ENCODE measurements around the gene OR2G3. TPM values are rescaled to one million over a fixed set of nuclear protein-coding genes. Genes with fewer than 3 reads are reported as not detected.

The OR2G3 gene
- total RNA-seq, 3 donors from 2014 or later = not detected

DNA sequence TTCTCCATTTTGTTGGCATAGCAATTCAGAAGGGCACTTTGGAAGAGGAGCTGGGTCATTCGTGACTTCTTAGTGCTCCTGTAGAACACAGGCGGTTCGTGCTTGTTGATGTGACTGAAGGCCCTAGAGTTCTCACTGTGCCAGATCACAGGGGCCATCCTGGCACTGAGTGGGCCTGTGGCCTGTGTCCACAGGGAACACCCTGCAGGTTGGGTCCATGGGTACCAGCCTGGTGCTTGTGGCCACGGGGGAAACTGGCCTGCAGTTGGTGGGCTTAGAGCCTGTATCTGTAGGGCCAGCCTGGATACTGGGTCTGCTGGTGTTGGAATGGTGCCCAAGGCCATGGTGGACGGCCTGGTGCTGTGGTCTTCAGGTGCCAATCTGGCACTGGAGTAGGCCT lies 9.2 kb downstream of the OR2G3 start:
- DNase-seq (ENCODE audit: low spot score in 2 of 2) = no peak
- intact Hi-C loops (cut with DNase I; ENCODE audit: low total_unique reads) = no loop called here
- Histone ChIP-seq H3K36me3 (no peaks in the 10 kb centered on the region), H3K27ac (no peak overlapping the region), H3K4me3 (no peak overlapping the region), H3K27me3 (no peaks in the 10 kb centered on the region), H3K9me3 (no peaks in the 10 kb centered on the region), H3K4me1 (no peaks in the 10 kb centered on the region)
- TF ChIP-seq POLR2AphosphoS5 (IDR thresholded peaks at IDR 0.05) = no peak

DNA sequence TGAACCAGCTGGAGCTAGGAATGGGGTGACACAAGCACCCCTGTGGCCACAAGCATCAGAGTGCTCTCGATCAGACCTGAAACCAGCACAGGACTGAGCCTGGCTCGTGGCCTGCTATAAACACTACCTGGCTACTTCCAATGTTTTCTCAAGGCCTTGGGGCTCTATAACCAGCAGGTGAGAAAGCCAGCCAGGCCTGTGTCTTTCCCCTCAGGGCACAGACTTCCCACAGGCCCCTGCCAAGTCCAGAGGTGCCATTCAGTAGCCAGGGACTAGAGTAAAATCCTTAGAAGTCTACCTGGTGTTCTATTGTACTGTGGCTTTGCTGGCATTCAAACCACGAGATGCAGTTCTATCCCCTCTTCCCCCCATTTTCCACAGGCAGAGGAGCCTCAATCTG lies 22.6 kb downstream of the OR2G3 start:
- Histone ChIP-seq H3K4me3 (no peak overlapping the region), H3K27me3 (no peaks in the 10 kb centered on the region), H3K4me1 (no peaks in the 10 kb centered on the region), H3K9me3 (peaks cover 0 to 4% of the 10 kb centered on the region in 2 donors), H3K27ac (no peak overlapping the region), H3K36me3 (no peaks in the 10 kb centered on the region)
- TF ChIP-seq POLR2AphosphoS5 (IDR thresholded peaks at IDR 0.05) (no peak), POLR2A (IDR thresholded peaks at IDR 0.05) (no peak)
- DNase-seq (ENCODE audit: low spot score in 2 of 2) = no peak
- intact Hi-C loops (cut with DNase I; ENCODE audit: low total_unique reads) = no loop called here

DNA sequence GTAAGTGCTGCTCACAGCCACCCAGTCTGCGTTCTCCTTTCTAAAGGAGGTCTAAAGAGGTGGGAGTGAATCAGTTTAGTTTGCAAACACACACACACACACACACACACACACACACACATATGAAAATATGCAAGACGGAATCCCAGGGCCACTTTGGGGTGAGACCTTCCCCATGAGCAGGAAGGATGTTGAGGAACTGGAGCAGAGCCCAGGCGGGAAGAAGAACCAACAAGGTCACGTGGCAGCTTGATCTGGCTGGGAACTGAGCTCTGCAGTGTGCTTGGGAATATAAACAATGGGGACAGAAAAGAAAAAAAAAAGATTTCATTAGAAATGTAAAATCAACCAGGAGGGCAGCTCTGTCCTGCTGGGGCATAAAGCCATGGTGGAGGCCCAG lies 32.6 kb downstream of the OR2G3 start:
- H3K4me1 ChIP-seq = no peaks in the 10 kb centered on the region
- no peaks in the 10 kb centered on the region for H3K36me3 ChIP-seq
- H3K4me3 ChIP-seq = no peak overlapping the region
- DNase-seq (ENCODE audit: low spot score in 2 of 2) = no peak
- H3K9me3 ChIP-seq = no peaks in the 10 kb centered on the region
- no peak overlapping the region for H3K27ac ChIP-seq
- H3K27me3 ChIP-seq = no peaks in the 10 kb centered on the region
- TF ChIP-seq POLR2AphosphoS5 (IDR thresholded peaks at IDR 0.05) = no peak
- no peak for TF ChIP-seq POLR2A (IDR thresholded peaks at IDR 0.05)
- TF ChIP-seq, protein P1, sequence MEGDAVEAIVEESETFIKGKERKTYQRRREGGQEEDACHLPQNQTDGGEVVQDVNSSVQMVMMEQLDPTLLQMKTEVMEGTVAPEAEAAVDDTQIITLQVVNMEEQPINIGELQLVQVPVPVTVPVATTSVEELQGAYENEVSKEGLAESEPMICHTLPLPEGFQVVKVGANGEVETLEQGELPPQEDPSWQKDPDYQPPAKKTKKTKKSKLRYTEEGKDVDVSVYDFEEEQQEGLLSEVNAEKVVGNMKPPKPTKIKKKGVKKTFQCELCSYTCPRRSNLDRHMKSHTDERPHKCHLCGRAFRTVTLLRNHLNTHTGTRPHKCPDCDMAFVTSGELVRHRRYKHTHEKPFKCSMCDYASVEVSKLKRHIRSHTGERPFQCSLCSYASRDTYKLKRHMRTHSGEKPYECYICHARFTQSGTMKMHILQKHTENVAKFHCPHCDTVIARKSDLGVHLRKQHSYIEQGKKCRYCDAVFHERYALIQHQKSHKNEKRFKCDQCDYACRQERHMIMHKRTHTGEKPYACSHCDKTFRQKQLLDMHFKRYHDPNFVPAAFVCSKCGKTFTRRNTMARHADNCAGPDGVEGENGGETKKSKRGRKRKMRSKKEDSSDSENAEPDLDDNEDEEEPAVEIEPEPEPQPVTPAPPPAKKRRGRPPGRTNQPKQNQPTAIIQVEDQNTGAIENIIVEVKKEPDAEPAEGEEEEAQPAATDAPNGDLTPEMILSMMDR (IDR thresholded peaks at IDR 0.05) = no peak
- intact Hi-C loops (cut with DNase I; ENCODE audit: low total_unique reads) = no loop called here

DNA sequence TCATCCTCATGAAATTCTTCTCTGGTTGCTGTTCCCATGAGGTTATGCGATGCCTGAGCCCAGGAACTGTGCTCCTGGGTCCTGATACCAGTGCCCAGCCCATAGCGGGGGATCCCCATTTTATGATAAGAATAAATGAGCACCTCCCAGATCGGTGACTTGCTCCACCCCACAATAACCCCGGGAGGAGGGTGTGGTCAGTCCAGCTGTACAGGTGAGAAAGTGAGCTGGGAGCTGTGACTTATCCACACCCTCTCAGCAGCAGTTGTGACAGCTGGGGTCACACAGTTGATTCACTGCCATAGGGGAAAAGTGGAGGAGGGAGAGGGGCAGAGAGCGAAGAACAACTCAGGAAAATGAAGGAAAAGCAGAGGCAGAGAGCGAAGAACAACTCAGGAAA lies 33.4 kb downstream of the OR2G3 start:
- TF ChIP-seq POLR2AphosphoS5 (IDR thresholded peaks at IDR 0.05) = no peak
- no peak for TF ChIP-seq POLR2A (IDR thresholded peaks at IDR 0.05)
- TF ChIP-seq, protein P1 (IDR thresholded peaks at IDR 0.05) = no peak
- Histone ChIP-seq H3K4me1 (no peaks in the 10 kb centered on the region), H3K9me3 (no peaks in the 10 kb centered on the region), H3K27ac (peak overlapping the region; percentile 52 to 89), H3K36me3 (no peaks in the 10 kb centered on the region), H3K4me3 (peak overlapping the region in 2 of 3 donors; percentile 54 to 77), H3K27me3 (no peaks in the 10 kb centered on the region)
- intact Hi-C loops (cut with DNase I; ENCODE audit: low total_unique reads) = no loop called here
- DNase-seq (ENCODE audit: low spot score in 2 of 2) = no peak

DNA sequence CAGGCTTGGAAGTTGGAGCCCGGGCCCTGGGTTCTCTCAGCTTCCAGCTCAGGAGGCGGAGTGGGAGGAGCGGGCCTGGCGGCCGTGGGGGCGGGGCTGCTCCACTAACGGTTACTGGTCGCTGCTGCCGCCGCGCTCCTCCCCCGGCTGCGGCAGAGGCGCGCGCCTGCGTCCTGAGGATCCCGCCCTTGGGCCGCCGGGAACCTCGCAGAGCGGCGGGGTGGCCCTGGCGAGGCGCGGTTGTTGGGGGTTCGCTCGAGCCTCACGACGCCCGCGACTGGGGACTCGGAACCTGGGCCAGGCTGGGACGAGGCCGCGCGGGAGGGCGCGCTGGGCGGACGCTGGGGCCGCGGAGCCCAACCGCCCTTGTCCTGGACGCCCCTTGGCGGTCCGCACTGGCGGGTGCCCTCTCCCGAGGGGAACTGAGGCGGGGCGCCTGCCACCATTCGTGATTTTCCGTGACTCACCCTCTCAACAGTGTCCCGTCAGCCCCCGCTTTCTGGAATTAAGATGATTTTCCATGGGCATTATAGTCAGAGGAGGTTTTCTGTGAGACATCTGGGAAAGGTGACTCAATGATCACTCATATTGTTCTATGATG lies 34.1 kb downstream of the OR2G3 start:
- peak overlapping the region; percentile 33 to 77 (median 54) for H3K4me3 ChIP-seq
- H3K36me3 ChIP-seq = no peaks in the 10 kb centered on the region
- intact Hi-C loops (cut with DNase I; ENCODE audit: low total_unique reads) = no loop called here
- no peaks in the 10 kb centered on the region for H3K9me3 ChIP-seq
- peak; percentile 72 to 80 for DNase-seq (ENCODE audit: low spot score in 2 of 2)
- no peaks in the 10 kb centered on the region for H3K27me3 ChIP-seq
- H3K27ac ChIP-seq = peak overlapping the region; percentile 52 to 89
- no peaks in the 10 kb centered on the region for H3K4me1 ChIP-seq
- TF ChIP-seq, protein P1 (IDR thresholded peaks at IDR 0.05) = no peak
- TF ChIP-seq POLR2AphosphoS5 (IDR thresholded peaks at IDR 0.05) = peak in 1 of 3 donors; percentile 45

DNA sequence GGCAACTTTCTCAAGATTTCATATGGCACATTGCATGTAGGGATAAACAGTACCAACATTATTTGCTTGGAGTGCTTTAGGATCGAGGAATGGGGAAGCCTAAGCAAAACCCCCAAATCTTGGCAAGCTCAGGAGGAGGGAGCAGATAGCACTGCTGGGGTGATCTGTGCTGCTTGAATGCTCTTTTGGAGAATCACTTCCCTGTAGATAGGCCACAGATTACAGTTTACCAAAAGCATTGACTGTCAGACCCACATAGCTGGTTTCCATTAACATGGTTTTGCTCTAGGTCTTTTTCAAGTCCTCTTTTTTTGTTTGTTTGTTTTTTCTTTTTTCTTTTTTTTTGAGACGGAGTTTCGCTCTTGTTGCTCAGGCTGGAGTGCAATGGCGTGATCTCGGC lies 37.4 kb downstream of the OR2G3 start:
- intact Hi-C loops (cut with DNase I; ENCODE audit: low total_unique reads) = no loop called here
- Histone ChIP-seq H3K4me1 (no peaks in the 10 kb centered on the region), H3K9me3 (no peaks in the 10 kb centered on the region), H3K4me3 (no peak overlapping the region), H3K27ac (no peak overlapping the region), H3K27me3 (no peaks in the 10 kb centered on the region), H3K36me3 (no peaks in the 10 kb centered on the region)
- TF ChIP-seq, protein P1 (IDR thresholded peaks at IDR 0.05) = no peak
- no peak for TF ChIP-seq POLR2AphosphoS5 (IDR thresholded peaks at IDR 0.05)
- TF ChIP-seq POLR2A (IDR thresholded peaks at IDR 0.05) = no peak
- no peak for DNase-seq (ENCODE audit: low spot score in 2 of 2)

Data from breast epithelium (tissue), 4 donors.